ENCODE data around the gene GOLGA2.

- TF ChIP-seq CTCF (IDR thresholded peaks at IDR 0.05) (no peak), POLR2A (IDR thresholded peaks at IDR 0.05) (no peak)
These were observed 46.1 kb upstream of the GOLGA2 start for GRCh38 chr9:128321879-128322403.
